ENCODE data around the gene ZNF746.

GRCh38 chr7:149474309-149475120 lies 23.1 kb downstream of the ZNF746 start:
- TF ChIP-seq, protein P1, sequence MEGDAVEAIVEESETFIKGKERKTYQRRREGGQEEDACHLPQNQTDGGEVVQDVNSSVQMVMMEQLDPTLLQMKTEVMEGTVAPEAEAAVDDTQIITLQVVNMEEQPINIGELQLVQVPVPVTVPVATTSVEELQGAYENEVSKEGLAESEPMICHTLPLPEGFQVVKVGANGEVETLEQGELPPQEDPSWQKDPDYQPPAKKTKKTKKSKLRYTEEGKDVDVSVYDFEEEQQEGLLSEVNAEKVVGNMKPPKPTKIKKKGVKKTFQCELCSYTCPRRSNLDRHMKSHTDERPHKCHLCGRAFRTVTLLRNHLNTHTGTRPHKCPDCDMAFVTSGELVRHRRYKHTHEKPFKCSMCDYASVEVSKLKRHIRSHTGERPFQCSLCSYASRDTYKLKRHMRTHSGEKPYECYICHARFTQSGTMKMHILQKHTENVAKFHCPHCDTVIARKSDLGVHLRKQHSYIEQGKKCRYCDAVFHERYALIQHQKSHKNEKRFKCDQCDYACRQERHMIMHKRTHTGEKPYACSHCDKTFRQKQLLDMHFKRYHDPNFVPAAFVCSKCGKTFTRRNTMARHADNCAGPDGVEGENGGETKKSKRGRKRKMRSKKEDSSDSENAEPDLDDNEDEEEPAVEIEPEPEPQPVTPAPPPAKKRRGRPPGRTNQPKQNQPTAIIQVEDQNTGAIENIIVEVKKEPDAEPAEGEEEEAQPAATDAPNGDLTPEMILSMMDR (IDR thresholded peaks at IDR 0.05 in 4 of 5, conservative IDR thresholded peaks at IDR 0.05 in 1 of 5): no peak
- no peak for TF ChIP-seq POLR2A (IDR thresholded peaks at IDR 0.05)

All from gastrocnemius medialis (tissue), 4 donors.